Globus pallidus (tissue), 1 donor: ENCODE data around the gene DPP6.
A peak's percentile ranks its signal among the peaks of the same experiment; 100 is the strongest.

ENCODE experiments used
- DNase-seq: peaks from one replicate; pipeline ENCODE4 v3.0.0-alpha.2; 2015; ENCODE audit warnings: low spot score

DPP6 gene

GRCh38 chr7:154827007-154827406, 774.8 kb downstream of the DPP6 start:
- no peak for DNase-seq

GRCh38 chr7:154832557-154833138, 780.5 kb downstream of the DPP6 start:
- peak; percentile 55 for DNase-seq

DNA sequence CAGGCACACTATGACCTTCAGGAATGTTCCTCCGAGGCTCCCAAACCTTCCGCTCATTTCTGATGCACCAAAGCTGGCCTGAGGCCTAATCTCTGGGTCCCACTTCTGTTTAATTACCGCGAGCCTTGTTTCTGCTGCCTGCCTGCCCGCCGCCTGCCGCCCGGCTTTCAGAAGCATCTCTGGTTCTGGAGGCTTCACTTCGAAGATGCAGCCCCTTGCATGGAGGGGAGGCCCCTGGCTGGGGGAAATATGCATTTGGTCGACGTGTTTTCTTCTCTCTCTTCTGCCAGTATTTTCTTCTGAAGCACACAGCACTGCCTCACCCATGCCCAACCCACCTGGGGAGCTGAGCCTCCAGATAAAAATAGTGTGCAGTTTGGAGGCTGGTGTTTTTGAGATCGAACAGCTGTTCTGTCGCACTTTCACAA, 783.8 kb downstream of the DPP6 start:
- no peak for DNase-seq

DNA sequence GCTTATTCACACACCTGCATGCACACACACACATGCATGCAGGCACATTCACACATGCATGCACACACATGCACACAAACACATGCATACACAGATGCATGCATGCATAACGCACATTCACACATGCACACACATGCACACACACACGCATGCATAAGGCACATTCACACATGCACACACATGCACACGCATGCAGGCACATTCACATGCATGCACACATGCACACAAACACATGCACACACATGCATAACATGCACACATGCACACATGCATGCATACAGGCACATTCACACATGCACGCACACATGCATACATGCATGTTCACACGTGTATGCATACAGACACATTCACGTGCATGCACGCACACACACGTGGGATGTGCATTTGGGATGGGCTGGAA, 784.9 kb downstream of the DPP6 start:
- DNase-seq: no peak

- no peak for DNase-seq
Measured at GRCh38 chr7:154837622-154838021, 785.4 kb downstream of the DPP6 start.

- no peak for DNase-seq
Measured at GRCh38 chr7:154840086-154840485, 787.9 kb downstream of the DPP6 start.

GRCh38 chr7:154841731-154842331, 789.6 kb downstream of the DPP6 start:
- peak; percentile 29 for DNase-seq

DNA sequence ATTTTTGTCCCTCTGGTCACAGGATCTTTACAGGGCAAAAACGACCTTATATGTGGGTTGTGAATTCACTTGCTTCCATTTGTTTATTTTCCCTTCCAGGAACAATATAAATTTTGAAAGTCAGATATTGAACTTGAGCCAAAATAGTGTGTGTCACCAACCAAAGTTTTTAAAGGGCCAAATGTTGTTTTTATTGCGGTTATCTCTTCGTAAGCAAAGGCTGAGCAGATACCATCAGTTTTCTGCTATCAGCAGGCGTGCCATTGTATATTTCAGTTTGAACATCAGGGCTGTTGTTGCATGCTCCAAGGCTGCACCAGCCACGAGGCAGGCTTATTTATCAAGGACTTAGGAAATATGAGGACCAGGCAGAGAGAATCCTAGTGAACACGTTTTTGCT, 790.4 kb downstream of the DPP6 start:
- DNase-seq: no peak

- no peak for DNase-seq
Measured at GRCh38 chr7:154843670-154844237, 791.6 kb downstream of the DPP6 start.

DNA sequence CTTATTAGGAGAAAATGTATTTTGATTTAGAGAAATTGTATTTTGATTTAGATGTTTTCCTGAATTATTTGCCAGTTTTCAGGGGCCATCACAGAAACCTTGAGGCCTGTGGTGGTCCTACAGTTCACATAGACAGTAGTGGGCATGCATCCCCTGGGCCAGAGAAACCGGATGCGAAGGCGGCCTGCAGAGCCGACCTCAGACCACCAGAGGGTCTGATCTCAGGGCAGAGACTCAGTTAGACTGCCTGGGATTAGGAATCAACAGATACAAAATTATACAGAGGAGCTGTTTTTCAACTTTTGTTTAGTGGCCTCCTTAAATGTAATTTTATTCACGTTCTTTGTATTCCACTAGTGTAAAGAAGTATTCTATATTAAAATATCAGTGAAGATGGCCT, 792.3 kb downstream of the DPP6 start:
- no peak for DNase-seq

DNA sequence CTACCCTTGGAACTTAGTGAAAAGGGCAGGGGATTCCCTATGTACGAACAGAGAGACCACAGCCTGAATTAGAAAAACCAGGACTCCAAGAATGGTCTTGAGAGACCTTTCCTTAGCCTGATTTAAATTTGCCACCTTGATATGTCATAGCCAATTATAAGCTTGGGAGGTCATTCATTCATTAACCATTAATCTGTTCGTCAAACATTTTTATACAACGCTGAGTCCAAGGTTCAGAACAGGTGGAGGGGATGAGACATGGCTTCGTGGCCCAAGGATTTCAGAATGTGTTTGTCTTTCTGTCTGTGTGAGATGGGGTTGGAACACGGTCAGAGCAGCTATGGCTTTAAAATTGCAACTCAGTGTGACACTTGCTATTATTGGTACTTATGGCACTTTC, 792.8 kb downstream of the DPP6 start:
- DNase-seq: no peak

GRCh38 chr7:154848464-154848863, 796.3 kb downstream of the DPP6 start:
- DNase-seq: no peak

DNA sequence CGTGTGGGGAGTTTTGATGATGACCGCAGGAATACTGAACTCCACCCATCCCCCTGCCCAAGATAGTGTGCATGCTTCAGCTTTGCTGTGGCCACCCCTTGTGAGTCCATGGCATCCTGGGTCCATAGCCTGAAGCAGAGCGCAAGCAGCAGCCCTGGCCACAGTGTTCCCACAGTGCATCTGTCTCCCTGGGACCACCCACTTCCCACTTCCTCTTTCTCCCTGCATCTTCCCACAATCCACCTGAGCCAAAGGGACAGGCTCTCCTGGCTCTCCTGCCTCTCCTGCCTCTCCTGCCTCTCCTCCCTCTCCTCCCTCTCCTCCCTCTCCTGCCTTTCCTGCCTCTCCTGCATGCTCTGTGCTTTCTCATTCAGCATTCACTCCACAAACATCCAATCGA, 800.0 kb downstream of the DPP6 start:
- DNase-seq: no peak

- DNase-seq: no peak
Measured at GRCh38 chr7:154853063-154853726, 801.0 kb downstream of the DPP6 start.

- DNase-seq: no peak
Measured at GRCh38 chr7:154853727-154854095, 801.5 kb downstream of the DPP6 start.

DNA sequence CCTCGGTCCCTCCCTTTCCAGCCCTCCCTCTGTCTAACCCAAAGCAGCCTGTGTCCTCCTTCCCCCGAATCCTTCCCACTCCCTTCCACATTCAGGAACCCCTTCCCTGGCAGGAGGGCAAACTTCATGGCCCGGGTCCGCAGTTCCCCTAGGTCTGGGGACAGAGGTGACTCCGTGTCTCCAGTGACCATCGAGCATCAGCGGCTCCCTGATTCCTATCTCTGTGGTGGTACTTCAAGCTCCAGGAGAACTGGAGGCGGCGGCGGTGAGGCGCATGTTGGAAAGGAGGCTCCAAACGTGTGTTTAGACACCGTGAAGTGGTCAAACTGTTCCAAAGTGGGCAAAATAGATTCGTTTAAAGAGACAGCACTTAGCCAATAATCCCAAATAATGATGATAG, 802.6 kb downstream of the DPP6 start:
- DNase-seq: no peak

GRCh38 chr7:154855366-154855765, 803.2 kb downstream of the DPP6 start:
- no peak for DNase-seq

- no peak for DNase-seq
Measured at GRCh38 chr7:154856733-154857132, 804.5 kb downstream of the DPP6 start.

- DNase-seq: no peak
Measured at GRCh38 chr7:154857240-154857639, 805.0 kb downstream of the DPP6 start.

- DNase-seq: no peak
Measured at GRCh38 chr7:154857728-154858681, 805.8 kb downstream of the DPP6 start.

DNA sequence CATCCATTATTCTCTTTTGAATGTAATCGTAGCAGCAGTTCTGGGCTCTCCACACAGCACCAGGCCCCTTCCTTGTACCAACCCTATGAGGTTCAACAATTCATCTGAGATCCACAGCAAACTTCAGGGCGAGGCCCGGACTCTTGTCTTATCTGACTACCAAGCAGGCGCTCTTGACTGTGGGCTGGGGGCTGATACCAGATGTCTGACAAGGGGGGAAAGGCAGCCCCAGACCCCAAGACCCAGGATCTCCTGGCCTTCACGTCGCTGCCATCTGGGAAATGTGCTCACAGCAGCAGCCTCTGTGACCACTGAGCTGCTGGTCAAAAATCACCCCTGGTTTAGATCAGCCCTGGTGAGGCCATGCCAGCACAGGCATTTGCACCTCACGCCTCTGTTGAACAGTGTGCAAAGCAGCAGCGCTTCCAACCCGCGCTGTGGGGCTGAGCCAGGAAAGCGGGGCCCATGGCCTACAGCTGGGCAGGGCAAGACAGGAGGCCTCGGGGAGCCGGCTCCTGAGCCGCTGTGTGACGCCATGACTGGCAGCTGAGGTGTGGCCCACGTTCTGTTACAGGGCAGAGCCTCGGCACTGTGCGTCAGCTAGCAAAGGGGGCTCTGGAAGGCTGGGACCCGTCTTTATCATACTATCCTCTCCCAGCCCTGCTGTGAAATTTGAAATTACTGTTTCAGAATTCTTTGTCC, 806.8 kb downstream of the DPP6 start:
- DNase-seq: no peak
